HepG2 (cell line): ENCODE results near the gene WDR81. TPM values are rescaled to one million over a fixed set of nuclear protein-coding genes. Genes with fewer than 3 reads are reported as not detected.

ENCODE experiments used
- AHR ChIP-seq: IDR thresholded peaks from 2 replicates; pipeline ENCODE4 v1.6.1; 2018; ENCODE audit warnings: missing genetic modification reagents, missing compliant biosample characterization
- ARID2 ChIP-seq: sonication (generic); formaldehyde crosslinking; IDR thresholded peaks from 2 replicates; pipeline ENCODE4 v1.8.1; 2022; ENCODE audit warnings: mild to moderate bottlenecking, missing genetic modification reagents, borderline replicate concordance
- ARNT ChIP-seq: fragments of 450-650 bp; IDR thresholded peaks from 2 replicates; pipeline ENCODE4 v1.6.1; 2017
- FOSL1 ChIP-seq: sonication (generic); formaldehyde crosslinking; IDR thresholded peaks from 2 replicates; pipeline ENCODE4 v1.9.0; 2021; ENCODE audit warnings: missing genetic modification reagents, borderline replicate concordance
- HCFC1 ChIP-seq: fragments of 150-350 bp; IDR thresholded peaks from 2 replicates; pipeline ENCODE4 v1.6.1; 2014; ENCODE audit warnings: low read depth, low read length
- KMT2B ChIP-seq: IDR thresholded peaks from 2 replicates; pipeline ENCODE4 v1.6.1; 2016; ENCODE audit warnings: missing genetic modification reagents, missing compliant biosample characterization
- MEF2D ChIP-seq: sonication (generic); formaldehyde crosslinking; IDR thresholded peaks from 2 replicates; pipeline ENCODE4 v1.5.1; 2020; ENCODE audit warnings: mild to moderate bottlenecking, missing genetic modification reagents
- PAF1 ChIP-seq: IDR thresholded peaks from 2 replicates; pipeline ENCODE4 v1.6.1; 2016; ENCODE audit warnings: missing genetic modification reagents, missing compliant biosample characterization
- RARA ChIP-seq: IDR thresholded peaks from 2 replicates; pipeline ENCODE4 v1.6.1; 2016; ENCODE audit warnings: missing genetic modification reagents, missing compliant biosample characterization
- RFXAP ChIP-seq: sonication (generic); formaldehyde crosslinking; IDR thresholded peaks from 2 replicates; pipeline ENCODE4 v1.4.0; 2020; ENCODE audit warnings: missing genetic modification reagents, borderline replicate concordance
- SIN3B ChIP-seq: fragments of 150-350 bp; IDR thresholded peaks from 2 replicates; pipeline ENCODE4 v1.6.1; 2014; ENCODE audit warnings: low read length
- SPEN ChIP-seq: sonication (generic); formaldehyde crosslinking; IDR thresholded peaks from 2 replicates; pipeline ENCODE4 v1.5.1; 2020; ENCODE audit warnings: low read depth, mild to moderate bottlenecking, missing genetic modification reagents
- ZFP36 ChIP-seq: fragments of 150-350 bp; IDR thresholded peaks from 2 replicates; pipeline ENCODE4 v1.6.1; 2018; ENCODE audit warnings: borderline replicate concordance, low read length, low read depth; ENCODE audit not compliant: partially characterized antibody
- ZMYM3 ChIP-seq: sonication (generic); formaldehyde crosslinking; IDR thresholded peaks from 2 replicates; pipeline ENCODE4 v1.5.1; 2020; ENCODE audit warnings: mild to moderate bottlenecking, missing genetic modification reagents
- ZNF136 ChIP-seq: sonication (generic); formaldehyde crosslinking; IDR thresholded peaks from 2 replicates; pipeline ENCODE4 v1.8.1; 2022; ENCODE audit warnings: low read depth, mild to moderate bottlenecking, moderate library complexity, missing genetic modification reagents
- ZNF160 ChIP-seq: sonication (generic); formaldehyde crosslinking; IDR thresholded peaks from 2 replicates; pipeline ENCODE4 v1.8.0; 2022; ENCODE audit warnings: mild to moderate bottlenecking, inconsistent platforms, missing genetic modification reagents
- ZSCAN9 ChIP-seq: IDR thresholded peaks from 2 replicates; pipeline ENCODE4 v1.6.1; 2016; ENCODE audit warnings: borderline replicate concordance
- polyA plus RNA-seq, 8 experiments: library from polyadenylated mRNA; depleted of rRNA in 3 of 8; stranded (reverse) in 7 of 8; unstranded in 1 of 8; fragments of >200 nt; fragmentation: Illumina TruSeq in 4 of 8; extraction: Trizol in 4 of 8; gene quantifications; 2 replicates each; pipeline versions ENCODE4 v1.2.1 to v1.2.3, GENCODE V29; 2011 to 2016; ENCODE audit warnings: low read depth in 4 of 8, missing spikeins in 1 of 8, mixed read lengths in 1 of 8; ENCODE audit not compliant: insufficient read depth in 1 of 8
- total RNA-seq, 5 experiments: library from RNA; depleted of rRNA; stranded (reverse); fragments of >200 nt; fragmentation: Illumina TruSeq; extraction: Trizol; gene quantifications; 2 replicates each; pipeline ENCODE4 v1.2.3, GENCODE V29; 2016; ENCODE audit warnings: low read depth in 1 of 5
- TF ChIP-seq, protein P1 (sequence below): sonication (generic); formaldehyde crosslinking; IDR thresholded peaks from 2 replicates; pipeline ENCODE4 v1.8.1; 2023; ENCODE audit warnings: missing genetic modification reagents, mild to moderate bottlenecking, borderline replicate concordance
- TF ChIP-seq, protein P2 (sequence below): sonication (generic); formaldehyde crosslinking; IDR thresholded peaks from 2 replicates; pipeline ENCODE4 v1.4.0; 2020; ENCODE audit warnings: missing genetic modification reagents
- TF ChIP-seq, protein P3 (sequence below): sonication (generic); formaldehyde crosslinking; IDR thresholded peaks from 2 replicates; pipeline ENCODE4 v1.4.0; 2020; ENCODE audit warnings: low read depth, mild to moderate bottlenecking, missing genetic modification reagents
- TF ChIP-seq, protein P4 (sequence below): sonication (generic); formaldehyde crosslinking; IDR thresholded peaks from 2 replicates; pipeline ENCODE4 v1.4.0; 2020; ENCODE audit warnings: mild to moderate bottlenecking, missing genetic modification reagents

The WDR81 gene
- total and polyA plus RNA-seq, 2 of the 13 experiments (the other 11 are each of a cell fraction or from before 2014, with no cell fraction given) = 9.1 to 16.7 TPM

DNA sequence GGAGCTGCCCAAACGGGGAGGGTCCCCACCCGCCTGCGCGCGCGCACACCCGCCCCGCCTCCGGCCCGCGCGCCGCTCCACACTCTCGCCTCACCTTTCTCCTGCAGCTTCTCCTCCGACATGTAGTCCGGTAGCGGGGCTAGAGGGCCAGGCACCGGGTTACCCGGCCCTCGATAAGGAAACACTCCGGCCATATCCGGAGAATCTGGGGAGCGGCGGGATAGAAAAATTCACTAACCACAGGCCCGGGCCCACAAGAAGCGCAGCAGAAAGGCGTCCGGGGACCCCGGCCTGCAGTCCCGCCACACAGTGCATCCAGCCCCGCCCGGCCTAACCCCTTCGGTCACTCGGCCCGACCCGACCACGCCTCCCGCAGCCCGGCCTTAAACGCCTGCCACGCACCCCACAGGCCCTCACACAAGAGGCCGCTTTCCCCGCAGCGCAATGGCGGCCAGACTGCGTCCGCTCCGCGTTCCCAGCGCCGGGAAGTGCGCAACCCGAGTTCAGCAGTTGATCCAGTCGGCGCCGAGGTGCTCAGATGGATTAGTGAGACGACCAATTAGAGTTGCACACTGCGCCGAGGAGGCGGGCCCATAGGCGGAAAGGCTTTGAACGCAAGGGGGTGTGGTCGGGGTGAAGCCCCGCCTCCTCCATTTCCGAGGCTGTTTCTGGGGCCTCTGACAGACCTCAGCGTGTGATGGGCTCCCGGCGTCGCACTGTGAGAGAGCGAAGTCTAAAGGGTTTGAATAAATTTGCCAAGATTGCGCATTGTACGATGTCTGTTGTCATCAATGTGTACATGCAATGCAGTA lies 39.9 kb upstream of the WDR81 start, which contains the start of gene PRPF8 (continued):
- no peak for TF ChIP-seq ZNF136
- peak; percentile 69; the same call in 1 of the 2 replicates for TF ChIP-seq AHR (CRISPR knock-in tag)
- peak; percentile 76; the same call in 1 of the 2 replicates for TF ChIP-seq KMT2B
- no peak for TF ChIP-seq RARA
- TF ChIP-seq ZSCAN9 (CRISPR knock-in tag) = no peak
- no peak for TF ChIP-seq PAF1 (CRISPR knock-in tag)
- no peak for TF ChIP-seq ZFP36
- peak; percentile 77; the same call in 1 of the 2 replicates for TF ChIP-seq SPEN (CRISPR knock-in tag)
- no peak for TF ChIP-seq ARNT
- TF ChIP-seq, protein P1, sequence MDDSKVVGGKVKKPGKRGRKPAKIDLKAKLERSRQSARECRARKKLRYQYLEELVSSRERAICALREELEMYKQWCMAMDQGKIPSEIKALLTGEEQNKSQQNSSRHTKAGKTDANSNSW (CRISPR knock-in tag) = peak; percentile 57; the same call in 1 of the 2 replicates
- TF ChIP-seq MEF2D (CRISPR knock-in tag) = peak; percentile 53; the same call in 1 of the 2 replicates
- TF ChIP-seq, protein P2, sequence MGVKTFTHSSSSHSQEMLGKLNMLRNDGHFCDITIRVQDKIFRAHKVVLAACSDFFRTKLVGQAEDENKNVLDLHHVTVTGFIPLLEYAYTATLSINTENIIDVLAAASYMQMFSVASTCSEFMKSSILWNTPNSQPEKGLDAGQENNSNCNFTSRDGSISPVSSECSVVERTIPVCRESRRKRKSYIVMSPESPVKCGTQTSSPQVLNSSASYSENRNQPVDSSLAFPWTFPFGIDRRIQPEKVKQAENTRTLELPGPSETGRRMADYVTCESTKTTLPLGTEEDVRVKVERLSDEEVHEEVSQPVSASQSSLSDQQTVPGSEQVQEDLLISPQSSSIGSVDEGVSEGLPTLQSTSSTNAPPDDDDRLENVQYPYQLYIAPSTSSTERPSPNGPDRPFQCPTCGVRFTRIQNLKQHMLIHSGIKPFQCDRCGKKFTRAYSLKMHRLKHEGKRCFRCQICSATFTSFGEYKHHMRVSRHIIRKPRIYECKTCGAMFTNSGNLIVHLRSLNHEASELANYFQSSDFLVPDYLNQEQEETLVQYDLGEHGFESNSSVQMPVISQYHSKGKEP (CRISPR knock-in tag) = no peak; the same call in 1 of the 2 replicates
- no peak; the same call in 1 of the 2 replicates for TF ChIP-seq ZMYM3 (CRISPR knock-in tag)
- no peak for TF ChIP-seq ARID2 (CRISPR knock-in tag)
- no peak for TF ChIP-seq SIN3B
- TF ChIP-seq FOSL1 (CRISPR knock-in tag) = no peak
- TF ChIP-seq ZNF160 (CRISPR knock-in tag) = 0 out of 2 replicates have a peak, but pooled peaks have one; percentile 20
- TF ChIP-seq, protein P3, sequence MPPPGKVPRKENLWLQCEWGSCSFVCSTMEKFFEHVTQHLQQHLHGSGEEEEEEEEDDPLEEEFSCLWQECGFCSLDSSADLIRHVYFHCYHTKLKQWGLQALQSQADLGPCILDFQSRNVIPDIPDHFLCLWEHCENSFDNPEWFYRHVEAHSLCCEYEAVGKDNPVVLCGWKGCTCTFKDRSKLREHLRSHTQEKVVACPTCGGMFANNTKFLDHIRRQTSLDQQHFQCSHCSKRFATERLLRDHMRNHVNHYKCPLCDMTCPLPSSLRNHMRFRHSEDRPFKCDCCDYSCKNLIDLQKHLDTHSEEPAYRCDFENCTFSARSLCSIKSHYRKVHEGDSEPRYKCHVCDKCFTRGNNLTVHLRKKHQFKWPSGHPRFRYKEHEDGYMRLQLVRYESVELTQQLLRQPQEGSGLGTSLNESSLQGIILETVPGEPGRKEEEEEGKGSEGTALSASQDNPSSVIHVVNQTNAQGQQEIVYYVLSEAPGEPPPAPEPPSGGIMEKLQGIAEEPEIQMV = peak; percentile 83; the same call in 1 of the 2 replicates
- TF ChIP-seq, protein P4, sequence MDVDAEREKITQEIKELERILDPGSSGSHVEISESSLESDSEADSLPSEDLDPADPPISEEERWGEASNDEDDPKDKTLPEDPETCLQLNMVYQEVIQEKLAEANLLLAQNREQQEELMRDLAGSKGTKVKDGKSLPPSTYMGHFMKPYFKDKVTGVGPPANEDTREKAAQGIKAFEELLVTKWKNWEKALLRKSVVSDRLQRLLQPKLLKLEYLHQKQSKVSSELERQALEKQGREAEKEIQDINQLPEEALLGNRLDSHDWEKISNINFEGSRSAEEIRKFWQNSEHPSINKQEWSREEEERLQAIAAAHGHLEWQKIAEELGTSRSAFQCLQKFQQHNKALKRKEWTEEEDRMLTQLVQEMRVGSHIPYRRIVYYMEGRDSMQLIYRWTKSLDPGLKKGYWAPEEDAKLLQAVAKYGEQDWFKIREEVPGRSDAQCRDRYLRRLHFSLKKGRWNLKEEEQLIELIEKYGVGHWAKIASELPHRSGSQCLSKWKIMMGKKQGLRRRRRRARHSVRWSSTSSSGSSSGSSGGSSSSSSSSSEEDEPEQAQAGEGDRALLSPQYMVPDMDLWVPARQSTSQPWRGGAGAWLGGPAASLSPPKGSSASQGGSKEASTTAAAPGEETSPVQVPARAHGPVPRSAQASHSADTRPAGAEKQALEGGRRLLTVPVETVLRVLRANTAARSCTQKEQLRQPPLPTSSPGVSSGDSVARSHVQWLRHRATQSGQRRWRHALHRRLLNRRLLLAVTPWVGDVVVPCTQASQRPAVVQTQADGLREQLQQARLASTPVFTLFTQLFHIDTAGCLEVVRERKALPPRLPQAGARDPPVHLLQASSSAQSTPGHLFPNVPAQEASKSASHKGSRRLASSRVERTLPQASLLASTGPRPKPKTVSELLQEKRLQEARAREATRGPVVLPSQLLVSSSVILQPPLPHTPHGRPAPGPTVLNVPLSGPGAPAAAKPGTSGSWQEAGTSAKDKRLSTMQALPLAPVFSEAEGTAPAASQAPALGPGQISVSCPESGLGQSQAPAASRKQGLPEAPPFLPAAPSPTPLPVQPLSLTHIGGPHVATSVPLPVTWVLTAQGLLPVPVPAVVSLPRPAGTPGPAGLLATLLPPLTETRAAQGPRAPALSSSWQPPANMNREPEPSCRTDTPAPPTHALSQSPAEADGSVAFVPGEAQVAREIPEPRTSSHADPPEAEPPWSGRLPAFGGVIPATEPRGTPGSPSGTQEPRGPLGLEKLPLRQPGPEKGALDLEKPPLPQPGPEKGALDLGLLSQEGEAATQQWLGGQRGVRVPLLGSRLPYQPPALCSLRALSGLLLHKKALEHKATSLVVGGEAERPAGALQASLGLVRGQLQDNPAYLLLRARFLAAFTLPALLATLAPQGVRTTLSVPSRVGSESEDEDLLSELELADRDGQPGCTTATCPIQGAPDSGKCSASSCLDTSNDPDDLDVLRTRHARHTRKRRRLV (CRISPR knock-in tag) = 0 out of 2 replicates have a peak, but pooled peaks have one; percentile 63
- TF ChIP-seq HCFC1 = no peak
- peak; percentile 68; the same call in 1 of the 2 replicates for TF ChIP-seq RFXAP (CRISPR knock-in tag)
